ENCODE measurements around the gene PCDHGA10.
"Not testable (repeated sequence)": the region's sequence is repeated elsewhere in the genome, so short reads cannot be mapped to it uniquely, and the experiment has no call there.

Gene PCDHGA10

GRCh38 chr5:141373673-141374317, 39.0 kb upstream of the PCDHGA10 start, which contains the start of gene PCDHGA6:
PCDHGA6 (plus strand) TSS chr5:141373891; CDS start chr5:141374084, 193 bp downstream.
- no peak for FAIRE-seq
- TF ChIP-seq CTCF (IDR thresholded peaks at IDR 0.05; ENCODE audit: insufficient read depth, missing control alignments): peak; percentile 11
- no peak for DNase-seq (ENCODE audit: insufficient read length, low spot score)

DNA sequence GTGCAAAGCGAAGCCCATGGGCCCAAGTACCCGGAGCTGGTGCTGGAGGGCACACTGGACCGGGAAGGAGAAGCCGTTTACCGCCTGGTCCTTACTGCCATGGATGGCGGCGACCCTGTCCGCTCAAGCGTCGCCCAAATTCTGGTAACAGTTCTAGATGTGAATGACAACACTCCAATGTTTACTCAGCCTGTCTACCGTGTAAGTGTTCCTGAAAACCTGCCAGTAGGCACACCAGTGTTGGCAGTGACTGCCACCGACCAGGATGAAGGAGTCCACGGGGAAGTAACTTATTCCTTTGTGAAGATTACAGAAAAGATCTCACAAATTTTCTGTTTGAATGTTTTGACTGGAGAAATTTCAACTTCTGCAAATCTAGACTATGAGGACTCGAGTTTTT, 38.2 kb upstream of the PCDHGA10 start:
- DNase-seq (ENCODE audit: insufficient read length, low spot score): no peak
- FAIRE-seq: no peak
- TF ChIP-seq CTCF (IDR thresholded peaks at IDR 0.05; ENCODE audit: insufficient read depth, missing control alignments): no peak

DNA sequence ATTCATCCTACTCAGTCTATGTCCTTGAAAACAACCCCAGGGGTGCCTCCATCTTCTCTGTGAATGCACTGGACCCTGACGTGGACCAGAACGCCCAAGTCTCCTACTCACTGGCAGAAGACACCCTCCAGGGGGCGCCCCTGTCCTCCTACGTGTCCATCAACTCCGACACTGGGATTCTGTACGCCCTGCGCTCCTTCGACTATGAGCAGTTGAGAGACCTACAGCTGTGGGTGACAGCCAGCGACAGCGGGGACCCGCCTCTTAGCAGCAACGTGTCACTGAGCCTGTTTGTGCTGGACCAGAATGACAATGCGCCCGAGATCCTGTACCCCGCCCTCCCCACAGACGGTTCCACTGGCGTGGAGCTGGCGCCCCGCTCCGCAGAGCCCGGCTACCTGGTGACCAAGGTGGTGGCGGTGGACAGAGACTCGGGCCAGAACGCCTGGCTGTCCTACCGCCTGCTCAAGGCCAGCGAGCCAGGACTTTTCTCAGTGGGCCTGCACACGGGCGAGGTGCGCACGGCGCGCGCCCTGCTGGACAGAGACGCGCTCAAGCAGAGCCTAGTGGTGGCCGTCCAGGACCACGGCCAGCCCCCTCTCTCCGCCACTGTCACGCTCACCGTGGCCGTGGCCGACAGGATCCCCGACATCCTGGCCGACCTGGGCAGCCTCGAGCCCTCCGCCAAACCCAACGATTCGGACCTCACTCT, 37.2 kb upstream of the PCDHGA10 start:
- DNase-seq (ENCODE audit: insufficient read length, low spot score); FAIRE-seq: not testable (repeated sequence)

- FAIRE-seq: no peak
- TF ChIP-seq CTCF (IDR thresholded peaks at IDR 0.05; ENCODE audit: insufficient read depth, missing control alignments): no peak
- DNase-seq (ENCODE audit: insufficient read length, low spot score): no peak
Observed at GRCh38 chr5:141382469-141383294, 30.1 kb upstream of the PCDHGA10 start, which contains the start of gene PCDHGA7. PCDHGA7 (plus strand) TSS chr5:141382742; CDS start chr5:141382900, 158 bp downstream.

DNA sequence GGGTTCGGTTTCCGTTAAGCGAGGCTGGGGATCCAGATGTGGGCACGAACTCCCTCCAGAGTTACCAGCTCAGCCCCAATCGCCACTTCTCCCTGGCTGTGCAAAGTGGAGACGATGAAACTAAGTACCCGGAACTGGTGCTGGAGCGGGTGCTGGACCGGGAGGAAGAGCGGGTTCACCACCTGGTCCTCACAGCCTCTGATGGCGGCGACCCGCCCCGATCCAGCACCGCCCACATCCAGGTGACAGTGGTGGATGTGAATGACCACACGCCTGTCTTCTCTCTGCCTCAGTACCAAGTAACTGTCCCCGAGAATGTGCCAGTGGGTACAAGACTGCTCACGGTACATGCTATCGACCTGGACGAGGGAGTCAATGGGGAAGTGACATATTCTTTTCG, 29.4 kb upstream of the PCDHGA10 start:
- no peak for TF ChIP-seq CTCF (IDR thresholded peaks at IDR 0.05; ENCODE audit: insufficient read depth, missing control alignments)
- FAIRE-seq (no peak), DNase-seq (ENCODE audit: insufficient read length, low spot score) (no peak)

GRCh38 chr5:141384471-141385267, 28.1 kb upstream of the PCDHGA10 start:
- TF ChIP-seq CTCF (IDR thresholded peaks at IDR 0.05; ENCODE audit: insufficient read depth, missing control alignments): no peak
- DNase-seq (ENCODE audit: insufficient read length, low spot score) (no peak), FAIRE-seq (no peak)

DNA sequence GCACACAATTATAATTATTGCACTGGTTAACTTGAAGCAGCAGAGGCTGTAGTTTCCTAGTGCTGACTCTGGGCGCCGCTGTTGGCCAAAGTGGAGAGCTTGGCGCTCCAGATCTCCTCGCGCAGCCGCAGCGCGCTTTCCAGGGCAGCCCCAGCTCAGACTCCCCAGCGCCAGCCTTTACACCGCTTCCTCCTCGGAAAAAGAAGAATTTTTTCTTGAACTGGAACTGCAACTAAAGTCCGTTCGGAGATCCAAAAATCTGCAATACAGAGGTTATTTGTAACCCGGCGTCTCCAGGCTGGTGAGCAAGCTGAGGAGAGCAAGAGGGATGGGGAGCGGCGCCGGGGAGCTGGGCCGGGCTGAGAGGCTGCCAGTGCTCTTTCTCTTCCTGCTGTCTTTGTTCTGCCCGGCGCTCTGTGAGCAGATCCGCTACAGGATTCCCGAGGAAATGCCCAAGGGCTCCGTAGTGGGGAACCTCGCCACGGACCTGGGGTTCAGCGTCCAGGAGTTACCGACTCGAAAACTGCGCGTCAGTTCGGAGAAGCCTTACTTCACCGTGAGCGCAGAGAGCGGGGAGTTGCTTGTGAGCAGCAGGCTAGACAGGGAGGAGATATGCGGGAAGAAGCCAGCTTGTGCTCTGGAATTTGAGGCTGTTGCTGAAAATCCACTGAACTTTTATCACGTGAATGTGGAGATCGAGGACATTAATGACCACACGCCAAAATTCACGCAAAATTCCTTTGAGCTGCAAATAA, 25.1 kb upstream of the PCDHGA10 start, which contains the start of gene PCDHGB4:
PCDHGB4 (plus strand) TSS at position 142 of the 755 bp plus-strand sequence; CDS start at position 329, 187 bp downstream.
- DNase-seq (ENCODE audit: insufficient read length, low spot score); FAIRE-seq: not testable (repeated sequence)
